Heart right ventricle (tissue), 16 donors: ENCODE data around the gene SOX21. TPM values are rescaled to one million over a fixed set of nuclear protein-coding genes. Genes with fewer than 3 reads are reported as not detected.
"Not testable (repeated sequence)": the region's sequence is repeated elsewhere in the genome, so short reads cannot be mapped to it uniquely, and the experiment has no call there.

Experiments used
- ATAC-seq, 8 donors: fragments of 200-7000 bp; cut with Tn5 transposase; one replicate each; pipeline ENCODE4 v1.9.1; 2020; ENCODE audit warnings: mild to moderate bottlenecking in 8 of 8, moderate library complexity in 8 of 8, moderate number of reproducible peaks in 1 of 8
- DNase-seq, 2 donors: peaks; one replicate each; pipeline ENCODE4 v3.0.0-alpha.2; 2020
- H3K27ac ChIP-seq, 10 donors: fragments of 200-600 bp; sonication (generic) in 2 of 10; one replicate each; pipeline versions ENCODE4 v1.5.0 to v1.8.0; 2020 to 2022; ENCODE audit warnings: mild to moderate bottlenecking in 3 of 10
- H3K27me3 ChIP-seq, 7 donors: fragments of 200-600 bp; one replicate each; pipeline ENCODE4 v1.8.0; 2021 to 2022; ENCODE audit warnings: mild to moderate bottlenecking in 2 of 7
- H3K36me3 ChIP-seq, 9 donors: fragments of 200-600 bp; sonication (generic) in 1 of 9; one replicate each; pipeline versions ENCODE4 v1.5.0 to v1.8.0; 2020 to 2022; ENCODE audit warnings: mild to moderate bottlenecking in 2 of 9
- H3K4me1 ChIP-seq, 9 donors: fragments of 200-600 bp; sonication (generic) in 1 of 9; one replicate each; pipeline versions ENCODE4 v1.5.0 to v1.8.0; 2020 to 2022; ENCODE audit warnings: mild to moderate bottlenecking in 4 of 9
- H3K4me3 ChIP-seq, 10 donors: fragments of 200-600 bp; sonication (generic) in 2 of 10; one replicate each; pipeline versions ENCODE4 v1.5.0 to v1.8.0; 2020 to 2022; ENCODE audit warnings: mild to moderate bottlenecking in 7 of 10, moderate library complexity in 2 of 10
- H3K9me3 ChIP-seq, 11 donors: fragments of 200-600 bp in 10 of 11; sonication (generic) in 2 of 11; one replicate each; pipeline versions ENCODE4 v1.5.0 to v1.8.0; 2013 to 2022; ENCODE audit warnings: mild to moderate bottlenecking in 2 of 11, control low read depth in 1 of 11, moderate library complexity in 1 of 11
- WGBS, 2 donors: extraction: QIAGEN DNeasy Blood & Tissue Kit; methylation state at CpG; one replicate each; pipeline ENCODE4 v1.1.7; 2013; ENCODE audit warnings: inconsistent platforms in 1 of 2; 5-methylcytosine and 5-hydroxymethylcytosine counted together
- intact Hi-C, 10 donors: fragments of 100-400 bp; cut with DNase I; formaldehyde crosslinking; loops; one replicate each; pipeline versions ENCODE4 v1.11.1 to v1.14.2; 2022
- polyA plus RNA-seq, 2 donors: library from polyadenylated mRNA; stranded (reverse); fragments of 200-250 nt; gene quantifications; one replicate each; pipeline ENCODE4 v1.2.3, GENCODE V29; 2013
- total RNA-seq, 10 donors: library from RNA; stranded (reverse); fragmentation: NEBNext Ultra II Directional in 3 of 10; extraction: Animal tissue kit (Norgen Biotek cat#: 25700) in 3 of 10; gene quantifications; one replicate each; pipeline versions ENCODE4 v1.2.1 to v1.2.4, GENCODE V29; 2021 to 2023
- TF ChIP-seq, protein P1 (sequence below), 9 donors: fragments of 200-600 bp; sonication (generic) in 2 of 9; IDR thresholded peaks; one replicate each; pipeline versions ENCODE4 v1.5.0 to v1.8.0; 2021 to 2022; ENCODE audit warnings: antibody characterized with exemption in 9 of 9, mild to moderate bottlenecking in 5 of 9, moderate library complexity in 1 of 9
- donor health status: Arrhythmogenic right ventricular cardiomyopathy.
- donor health status: ischemic (EF 13 %, LVEDD 7.1; RV severe dilation, severe dysfunction).
- donor health status: healthy with polysubstance abuse.
- donor health status: DM: no; HTN: yes; CAD: no.
- donor health status: DM: no; HTN: no; CAD: no.
- donor health status: ischemic (EF 25% LVEDD 6.9; RV normal size, moderate dysfunction).
- donor health status: ischemic (EF 25% LVEDD 5.7; RV mildly dilated, moderate dysfunction).
- donor health status: healthy.
- donor health status: DM: yes; HTN: yes; CAD: no.
- donor health status: Ischemic cardiomyopathy.
- donor health status: ischemic (EF 35%, LVEDD 5.7; RV mildly dilated, moderate dysfunction).
- donor health status: nonischemic (EF 11% LVEDD 7.7; RV severe dilation, severe dysfunction).
- donor health status: DM: yes; HTN: yes; CAD: no.
- donor health status: PGD.
- donor health status: ischemic (EF 29% LVEDD 5.4; RV normal size, mild dysfunction).
- donor health status: nonischemic (EF 23%, LVEDD 6.1; RV moderate dilation, normal function).

Gene SOX21
- total and polyA plus RNA-seq, 12 donors, result not detected

DNA sequence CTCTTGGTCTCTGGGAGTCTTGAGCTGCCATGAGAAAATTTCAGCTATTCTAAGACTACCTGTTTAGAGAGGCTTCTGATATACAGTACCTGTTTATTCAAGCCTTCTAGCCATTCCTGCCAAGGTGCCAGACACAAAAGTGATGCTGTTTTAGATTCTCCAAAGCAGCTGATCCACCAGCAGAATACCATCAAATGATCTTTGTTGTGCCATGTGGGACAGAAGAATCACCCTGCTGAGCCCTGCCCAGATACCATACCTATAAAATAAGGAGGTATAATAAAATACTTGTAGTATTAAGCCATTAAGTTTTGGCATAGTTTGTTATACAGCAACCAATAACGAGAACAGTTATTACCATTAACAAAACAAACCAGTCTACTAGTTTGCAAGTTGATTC, 14.1 kb upstream of the SOX21 start:
- 80 to 91% methylated on average over 1 of the region's 1 CpG for WGBS, 2 donors
- ATAC-seq (no peak), DNase-seq (no peak)
- TF ChIP-seq, protein P1, sequence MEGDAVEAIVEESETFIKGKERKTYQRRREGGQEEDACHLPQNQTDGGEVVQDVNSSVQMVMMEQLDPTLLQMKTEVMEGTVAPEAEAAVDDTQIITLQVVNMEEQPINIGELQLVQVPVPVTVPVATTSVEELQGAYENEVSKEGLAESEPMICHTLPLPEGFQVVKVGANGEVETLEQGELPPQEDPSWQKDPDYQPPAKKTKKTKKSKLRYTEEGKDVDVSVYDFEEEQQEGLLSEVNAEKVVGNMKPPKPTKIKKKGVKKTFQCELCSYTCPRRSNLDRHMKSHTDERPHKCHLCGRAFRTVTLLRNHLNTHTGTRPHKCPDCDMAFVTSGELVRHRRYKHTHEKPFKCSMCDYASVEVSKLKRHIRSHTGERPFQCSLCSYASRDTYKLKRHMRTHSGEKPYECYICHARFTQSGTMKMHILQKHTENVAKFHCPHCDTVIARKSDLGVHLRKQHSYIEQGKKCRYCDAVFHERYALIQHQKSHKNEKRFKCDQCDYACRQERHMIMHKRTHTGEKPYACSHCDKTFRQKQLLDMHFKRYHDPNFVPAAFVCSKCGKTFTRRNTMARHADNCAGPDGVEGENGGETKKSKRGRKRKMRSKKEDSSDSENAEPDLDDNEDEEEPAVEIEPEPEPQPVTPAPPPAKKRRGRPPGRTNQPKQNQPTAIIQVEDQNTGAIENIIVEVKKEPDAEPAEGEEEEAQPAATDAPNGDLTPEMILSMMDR (IDR thresholded peaks at IDR 0.05), result no peak
- Histone ChIP-seq H3K27ac (no peak overlapping the region), H3K4me1 (no peaks in the 10 kb centered on the region), H3K27me3 (peaks cover 0 to 28% (median 21%) of the 10 kb centered on the region in 7 donors), H3K36me3 (no peaks in the 10 kb centered on the region), H3K4me3 (no peak overlapping the region), H3K9me3 (peaks cover 0 to 22% (median 6%) of the 10 kb centered on the region in 11 donors)
- intact Hi-C loops, result no loop called here

DNA sequence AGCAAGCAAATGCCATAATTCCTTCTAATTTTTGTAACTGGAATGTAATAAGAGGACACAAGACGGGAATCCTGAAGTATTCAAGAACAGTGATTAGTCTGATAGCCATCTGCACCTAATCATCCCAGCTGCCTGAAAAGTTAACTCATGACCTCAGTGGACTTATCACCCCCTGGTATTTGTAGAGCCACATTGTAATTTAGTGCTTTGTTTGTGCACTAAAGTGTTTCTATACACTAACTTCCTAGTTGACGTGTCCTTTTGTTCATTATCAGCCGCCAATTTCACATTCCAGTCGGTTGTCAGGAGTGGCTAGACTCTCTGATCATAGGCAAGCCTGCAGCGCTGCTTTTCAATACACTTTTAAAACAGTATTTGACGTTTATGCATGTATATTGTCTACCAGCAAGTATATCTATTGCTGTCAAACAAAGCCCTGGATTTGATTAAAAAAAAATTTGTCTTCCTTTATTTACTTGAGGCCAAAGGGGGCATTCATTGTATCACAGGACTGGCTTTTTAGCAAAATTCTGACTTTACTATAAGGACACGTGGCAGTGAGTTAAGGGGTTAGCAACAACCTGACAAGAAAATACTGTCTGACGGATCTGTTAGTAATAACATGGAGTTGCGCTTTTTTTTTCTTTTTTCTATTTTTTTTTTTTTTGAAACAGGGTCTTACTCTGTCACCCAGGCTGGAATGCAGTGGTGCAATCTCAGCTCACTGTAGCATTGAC, 10.4 kb upstream of the SOX21 start:
- WGBS, 2 donors, result 36 to 43% methylated on average over 9 of the region's 9 CpGs

DNA sequence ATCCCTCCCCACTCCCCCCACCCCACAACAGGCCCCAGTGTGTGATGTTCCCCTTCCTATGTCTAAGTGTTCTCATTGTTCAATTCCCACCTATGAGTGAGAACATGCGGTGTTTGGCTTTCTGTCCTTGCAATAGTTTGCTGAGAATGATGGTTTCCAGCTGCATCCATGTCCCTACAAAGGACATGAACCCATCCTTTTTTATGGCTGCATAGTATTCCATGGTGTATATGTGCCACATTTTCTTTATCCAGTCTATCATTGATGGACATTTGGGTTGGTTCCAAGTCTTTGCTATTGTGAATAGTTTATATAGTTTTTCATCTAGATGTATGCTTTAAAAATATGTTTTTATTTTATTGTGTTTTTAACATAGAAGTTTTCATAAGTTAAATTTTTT, 6.4 kb upstream of the SOX21 start:
- H3K36me3 ChIP-seq, H3K9me3 ChIP-seq, DNase-seq, H3K4me3 ChIP-seq, H3K4me1 ChIP-seq, intact Hi-C loops, ATAC-seq, H3K27ac ChIP-seq: not testable (repeated sequence)
- WGBS, 2 donors, result 92 to 100% methylated on average over 1 of the region's 1 CpG
- peaks cover 0 to 85% (median 76%) of the 10 kb centered on the region in 7 donors for H3K27me3 ChIP-seq

More for the DNA sequence above, 10.4 kb upstream of the SOX21 start:
- Histone ChIP-seq H3K4me1 (no peaks in the 10 kb centered on the region), H3K4me3 (no peak overlapping the region), H3K36me3 (no peaks in the 10 kb centered on the region), H3K9me3 (peaks cover 0 to 18% (median 6%) of the 10 kb centered on the region in 11 donors), H3K27me3 (peaks cover 0 to 55% (median 37%) of the 10 kb centered on the region in 7 donors), H3K27ac (no peak overlapping the region)
- DNase-seq (no peak), ATAC-seq (no peak)
- intact Hi-C loops, result no loop called here
- TF ChIP-seq, protein P1 (IDR thresholded peaks at IDR 0.05), result no peak

DNA sequence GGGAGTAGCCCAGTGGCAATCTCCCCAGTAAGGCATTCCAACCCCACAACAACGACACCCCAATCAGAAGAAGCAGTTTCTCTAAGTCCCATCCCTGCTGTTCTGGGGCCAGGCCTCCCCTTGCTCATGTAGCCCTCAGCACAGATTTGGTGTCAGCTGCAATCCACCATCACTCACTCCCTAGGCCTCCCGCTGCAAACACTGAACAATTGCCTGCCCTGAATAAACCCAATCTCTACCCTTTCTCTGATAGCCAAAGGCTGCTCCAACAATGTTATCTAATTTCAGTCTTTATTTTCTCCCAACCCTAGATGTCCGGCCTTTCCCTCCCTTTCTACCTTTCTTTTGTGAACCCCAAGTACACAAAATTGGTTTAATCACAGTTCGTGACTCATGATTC, 5.6 kb upstream of the SOX21 start:
- H3K4me1 ChIP-seq, result peaks cover 0 to 8% (median 5%) of the 10 kb centered on the region in 9 donors
- H3K4me3 ChIP-seq, result no peak overlapping the region
- peaks cover 0 to 5% (median 0%) of the 10 kb centered on the region in 11 donors for H3K9me3 ChIP-seq
- WGBS, 2 donors, result 66 to 74% methylated on average over 4 of the region's 4 CpGs
- intact Hi-C loops, result no loop called here
- H3K27ac ChIP-seq, result no peak overlapping the region
- TF ChIP-seq, protein P1 (IDR thresholded peaks at IDR 0.05), result no peak
- no peaks in the 10 kb centered on the region for H3K36me3 ChIP-seq
- DNase-seq, result no peak
- no peak for ATAC-seq
- peaks cover 8 to 87% (median 78%) of the 10 kb centered on the region in 7 donors for H3K27me3 ChIP-seq

DNA sequence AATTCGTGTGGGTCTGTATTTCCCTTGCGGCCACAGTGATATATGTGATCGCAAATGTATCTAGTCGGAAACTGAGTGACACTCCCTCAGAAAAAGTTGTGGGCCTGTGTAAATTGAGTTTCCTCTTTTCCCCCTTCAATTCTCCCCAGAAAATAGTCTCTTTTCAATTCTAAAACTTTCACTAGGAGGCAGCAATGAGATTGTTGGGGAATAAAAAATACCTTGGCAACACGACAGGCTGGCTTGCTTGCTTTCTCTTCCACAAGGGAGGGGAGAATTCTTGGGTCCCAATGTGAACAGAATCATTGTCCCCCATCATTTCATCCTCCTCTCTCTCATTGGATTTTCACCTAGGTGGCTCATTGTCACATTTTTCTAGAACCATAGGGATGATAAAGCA, 3.7 kb upstream of the SOX21 start:
- TF ChIP-seq, protein P1 (IDR thresholded peaks at IDR 0.05), result no peak
- 50% methylated on average over 5 of the region's 5 CpGs for WGBS, 2 donors
- H3K27ac ChIP-seq, result no peak overlapping the region
- H3K36me3 ChIP-seq, result no peaks in the 10 kb centered on the region
- ATAC-seq (no peak), DNase-seq (no peak)
- H3K4me3 ChIP-seq, result no peak overlapping the region
- H3K27me3 ChIP-seq, result peaks cover 21 to 88% (median 76%) of the 10 kb centered on the region in 7 donors
- H3K4me1 ChIP-seq, result peaks cover under 1 to 23% (median 18%) of the 10 kb centered on the region in 9 donors
- H3K9me3 ChIP-seq, result peaks cover 0 to 5% (median 0%) of the 10 kb centered on the region in 11 donors
- intact Hi-C loops, result no loop called here
